NT2/D1 (cell line): ENCODE results near the gene CST6.

Source experiments
- YY1 ChIP-seq: IDR thresholded peaks from 2 replicates; pipeline ENCODE4 v1.6.1; 2011; ENCODE audit not compliant: insufficient read length, insufficient read depth
- ZNF274 ChIP-seq: IDR thresholded peaks from 2 replicates; pipeline ENCODE4 v1.6.1; 2011; ENCODE audit warnings: mild to moderate bottlenecking, low read depth, low read length

DNA sequence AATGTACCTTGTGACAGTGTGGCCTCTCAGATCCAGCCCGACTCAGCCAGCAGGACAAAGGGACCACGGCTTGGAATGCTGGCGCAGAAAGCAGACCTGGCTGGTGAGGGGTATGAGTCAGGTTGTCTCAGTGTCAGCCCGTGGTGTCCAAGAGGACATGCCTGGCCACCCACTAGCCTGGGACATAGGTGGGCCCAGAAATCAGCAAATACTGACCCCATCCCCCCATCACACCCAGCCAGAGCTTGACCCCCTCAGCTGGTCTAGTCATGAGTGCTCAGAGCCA is 5.0 kb upstream of the CST6 start:
- TF ChIP-seq YY1 (no peak), ZNF274 (no peak)
